Activated naive CD8-positive, alpha-beta T cell treated with anti-CD3 and anti-CD28 coated beads for 36 hours (primary cell): ENCODE results near the gene EIF5A. TPM values are rescaled to one million over a fixed set of nuclear protein-coding genes. Genes with fewer than 3 reads are reported as not detected.
A peak's percentile ranks its signal among the peaks of the same experiment; 100 is the strongest.

Experiments
- DNase-seq: peaks from one replicate; pipeline ENCODE4 v3.0.0; 2021
- H3K27ac Mint-ChIP-seq: one replicate; pipeline ENCODE4 v1.8.0; 2022; ENCODE audit warnings: mild to moderate bottlenecking, moderate library complexity, mixed read lengths
- H3K27me3 Mint-ChIP-seq: one replicate; pipeline ENCODE4 v1.8.0; 2022; ENCODE audit warnings: mild to moderate bottlenecking, mixed read lengths
- H3K36me3 Mint-ChIP-seq: one replicate; pipeline ENCODE4 v1.8.0; 2021; ENCODE audit warnings: mild to moderate bottlenecking, mixed read lengths
- H3K4me1 Mint-ChIP-seq: one replicate; pipeline ENCODE4 v1.8.0; 2021; ENCODE audit warnings: mixed read lengths
- H3K4me3 Mint-ChIP-seq: one replicate; pipeline ENCODE4 v1.8.0; 2022; ENCODE audit warnings: mild to moderate bottlenecking, moderate library complexity, mixed read lengths
- H3K9me3 Mint-ChIP-seq: one replicate; pipeline ENCODE4 v1.8.0; 2022; ENCODE audit warnings: mixed read lengths
- total RNA-seq, 2 experiments: library from RNA; stranded (reverse); gene quantifications; one replicate each; pipeline ENCODE4 v1.2.3, GENCODE V29; 2021

EIF5A gene
- total RNA-seq, 2 experiments from 2014 or later: 1,429 to 1,492 TPM

DNA sequence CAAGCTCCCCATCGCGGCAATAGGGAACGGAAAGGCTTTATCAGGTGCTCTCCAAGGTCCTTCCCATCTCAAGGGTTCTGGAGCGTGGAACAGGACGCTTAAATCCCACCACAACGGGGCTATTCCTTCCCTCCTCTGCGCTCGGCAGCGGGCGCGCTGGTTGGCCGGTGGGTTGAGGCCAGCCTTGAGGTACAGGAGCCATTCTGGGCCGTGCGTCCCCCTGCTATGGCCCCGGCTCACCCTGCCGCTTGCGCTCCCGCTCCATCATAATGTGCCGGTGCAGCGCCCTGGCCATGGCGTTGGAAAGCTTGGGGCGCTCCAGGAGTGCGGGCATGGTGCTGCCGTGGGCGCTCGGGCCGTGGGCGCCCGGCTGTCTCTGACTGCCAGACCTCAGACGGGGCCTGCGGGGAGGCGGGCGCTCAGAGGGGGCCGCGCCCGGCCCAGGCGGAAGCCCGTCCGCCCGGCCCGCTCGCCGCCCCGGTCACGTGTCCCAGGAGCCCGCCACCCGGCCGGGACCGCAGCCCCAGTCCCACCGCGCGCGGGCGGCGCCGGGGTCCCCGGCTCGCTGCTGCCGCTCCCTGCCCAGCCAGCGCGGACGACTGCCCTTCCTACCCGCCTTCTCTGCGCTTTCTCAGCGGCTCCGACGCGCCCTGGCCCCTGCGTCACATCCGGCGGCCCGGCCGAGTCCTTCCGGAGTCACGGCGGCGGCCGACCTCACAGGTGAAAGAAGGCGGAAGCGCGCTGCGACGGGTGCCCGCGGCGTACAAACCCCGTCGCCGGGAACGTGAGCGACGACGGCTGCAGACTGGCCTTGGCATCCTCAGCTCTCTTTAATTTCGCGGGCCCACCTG is 7.5 kb downstream of the EIF5A start, which contains the start of gene GPS2:
GPS2 (minus strand) TSS at position 642 of the 851 bp plus-strand sequence; CDS start at position 334, 308 bp downstream.
- Mint-ChIP-seq H3K27me3 (no peaks in the 10 kb centered on the region), H3K27ac (peak within 1 kb of the TSS; percentile 87), H3K4me3 (peak within 1 kb of the TSS; percentile 90), H3K9me3 (no peaks in the 10 kb centered on the region), H3K4me1 (peaks cover 41% of the 10 kb centered on the region), H3K36me3 (peaks cover 43% of the 10 kb centered on the region)
- peak; percentile 96 for DNase-seq

DNA sequence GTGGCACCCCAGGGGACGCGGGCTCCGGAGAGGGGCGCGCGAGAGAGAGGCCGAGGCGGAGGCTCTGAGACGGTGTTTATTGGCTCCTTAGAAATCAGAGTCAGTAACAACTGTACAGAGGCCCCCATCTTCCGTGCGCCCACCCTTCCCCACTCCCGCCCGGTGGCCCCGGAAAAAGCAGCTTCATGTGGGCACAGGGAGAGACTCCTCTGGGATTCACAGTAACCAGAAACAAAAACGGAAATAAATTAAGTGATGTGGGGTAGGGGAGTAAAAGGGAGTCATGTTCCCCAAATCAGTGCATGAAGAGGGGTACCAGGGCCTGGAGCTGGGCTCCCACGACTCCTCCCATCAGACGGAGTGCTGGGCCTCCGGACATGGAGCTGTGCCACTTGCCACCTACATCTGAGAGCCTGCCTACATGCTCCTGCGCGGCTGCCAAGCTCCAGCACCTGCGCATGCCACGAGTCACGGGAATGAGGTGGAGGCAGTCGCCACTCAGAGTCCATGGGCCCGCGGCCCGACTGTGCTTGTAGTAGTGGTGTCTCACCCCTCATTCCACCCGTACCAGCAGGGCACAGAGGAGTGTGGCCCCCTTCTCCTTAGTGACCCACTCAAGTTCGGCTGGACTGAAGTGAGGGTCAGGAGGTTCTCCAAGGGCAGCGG is 8.3 kb downstream of the EIF5A start:
- peak overlapping the region; percentile 87 for H3K27ac Mint-ChIP-seq
- no peaks in the 10 kb centered on the region for H3K27me3 Mint-ChIP-seq
- peaks cover 34% of the 10 kb centered on the region for H3K4me1 Mint-ChIP-seq
- H3K4me3 Mint-ChIP-seq: peak overlapping the region; percentile 85
- H3K9me3 Mint-ChIP-seq: no peaks in the 10 kb centered on the region
- DNase-seq: no peak
- peaks cover 35% of the 10 kb centered on the region for H3K36me3 Mint-ChIP-seq

DNA sequence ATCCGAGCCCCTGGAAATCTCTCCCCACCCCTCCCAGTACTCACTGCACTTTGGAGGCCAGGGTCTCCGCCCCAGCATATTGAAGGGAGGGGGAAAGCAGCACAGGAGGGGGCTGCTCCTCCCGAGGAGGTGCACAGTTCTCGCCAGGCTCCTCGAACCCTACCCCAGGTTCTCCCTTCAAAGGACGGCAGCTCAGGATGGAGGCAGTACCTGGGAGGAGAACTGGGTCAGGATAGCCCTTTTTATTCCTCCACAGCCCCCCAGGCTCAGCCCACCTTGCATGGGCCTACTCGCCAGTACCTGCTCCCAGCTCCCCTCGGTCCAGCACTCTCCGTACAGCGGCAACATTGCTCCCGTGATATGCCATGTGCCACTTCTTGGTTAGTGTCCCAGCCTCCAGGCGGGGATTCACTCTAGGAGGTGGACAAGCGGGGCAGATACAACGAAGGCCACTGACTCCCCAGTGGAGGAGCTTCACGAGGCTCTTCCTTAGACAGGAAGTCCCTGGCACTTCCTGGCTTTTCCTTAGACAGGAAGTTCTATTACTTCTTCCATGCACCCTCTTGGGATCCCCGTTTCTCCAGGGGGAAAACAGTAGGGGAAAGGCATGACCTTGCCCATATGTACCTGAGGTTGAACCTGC is 9.9 kb downstream of the EIF5A start:
- Mint-ChIP-seq H3K9me3 (no peaks in the 10 kb centered on the region), H3K4me1 (peaks cover 22% of the 10 kb centered on the region), H3K36me3 (peaks cover 22% of the 10 kb centered on the region), H3K4me3 (no peak overlapping the region), H3K27me3 (no peaks in the 10 kb centered on the region), H3K27ac (peak overlapping the region; percentile 71)
- no peak for DNase-seq

DNA sequence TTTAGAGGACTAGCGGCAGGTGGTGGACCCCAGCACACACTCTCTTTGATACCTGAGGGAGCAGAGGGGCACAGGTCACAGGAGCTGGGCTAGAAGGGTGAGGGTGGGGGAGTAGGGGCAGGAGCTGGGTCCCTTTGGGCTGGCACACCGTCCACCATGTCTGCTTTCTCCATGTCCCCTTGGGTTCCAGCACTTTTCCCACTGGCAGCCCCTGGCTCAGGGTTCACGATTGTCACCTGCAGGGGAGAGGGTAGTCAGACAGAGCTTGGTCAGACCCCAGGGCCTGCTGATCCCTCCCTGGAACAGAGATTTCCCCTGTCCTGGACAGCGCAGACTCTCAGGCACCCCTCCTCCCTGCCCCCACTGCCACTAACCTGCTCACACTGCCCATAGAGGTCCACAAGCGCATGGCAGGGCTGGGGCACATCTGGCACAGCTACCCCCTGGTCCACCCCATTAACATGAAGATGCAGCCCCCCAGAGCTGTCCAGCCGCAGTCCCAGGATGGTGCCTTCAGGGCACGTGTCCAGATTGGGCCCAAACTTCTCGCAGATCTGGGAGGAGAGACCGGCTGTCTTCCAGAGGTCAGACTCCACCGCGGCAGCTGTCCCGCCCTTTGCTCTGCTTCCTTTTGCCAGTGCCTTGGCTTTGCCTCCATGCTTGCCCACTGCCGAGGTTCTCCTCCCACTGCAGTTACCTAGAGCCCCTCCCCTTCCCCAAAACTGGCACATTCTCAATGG is 10.9 kb downstream of the EIF5A start:
- no peaks in the 10 kb centered on the region for H3K9me3 Mint-ChIP-seq
- no peak overlapping the region for H3K4me3 Mint-ChIP-seq
- no peaks in the 10 kb centered on the region for H3K27me3 Mint-ChIP-seq
- H3K4me1 Mint-ChIP-seq: peaks cover 12% of the 10 kb centered on the region
- no peak overlapping the region for H3K27ac Mint-ChIP-seq
- DNase-seq: no peak
- H3K36me3 Mint-ChIP-seq: peaks cover 12% of the 10 kb centered on the region

DNA sequence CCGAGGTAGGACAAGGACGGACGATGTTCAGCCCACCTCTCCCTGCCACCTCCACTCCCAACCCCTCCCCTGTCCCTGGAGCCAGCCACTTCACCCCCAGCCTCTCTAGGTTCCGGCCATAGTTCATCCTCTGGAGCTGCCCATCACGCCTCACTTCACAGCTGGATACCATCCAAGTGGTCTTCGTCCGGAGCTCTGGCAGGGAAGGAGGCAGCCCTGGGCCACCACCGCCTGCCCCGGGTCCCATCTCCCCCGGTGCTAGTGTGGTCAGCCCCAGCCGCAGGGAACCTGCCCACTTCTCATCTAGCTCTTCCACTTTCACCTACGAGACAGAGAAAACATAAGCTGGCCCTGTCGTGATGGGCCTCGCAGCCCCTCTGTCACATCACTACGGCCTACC is 14.0 kb downstream of the EIF5A start:
- H3K4me1 Mint-ChIP-seq: peaks cover 4% of the 10 kb centered on the region
- H3K27me3 Mint-ChIP-seq: no peaks in the 10 kb centered on the region
- no peak overlapping the region for H3K4me3 Mint-ChIP-seq
- H3K36me3 Mint-ChIP-seq: peaks cover 9% of the 10 kb centered on the region
- no peak for DNase-seq
- H3K9me3 Mint-ChIP-seq: no peaks in the 10 kb centered on the region
- H3K27ac Mint-ChIP-seq: no peak overlapping the region

DNA sequence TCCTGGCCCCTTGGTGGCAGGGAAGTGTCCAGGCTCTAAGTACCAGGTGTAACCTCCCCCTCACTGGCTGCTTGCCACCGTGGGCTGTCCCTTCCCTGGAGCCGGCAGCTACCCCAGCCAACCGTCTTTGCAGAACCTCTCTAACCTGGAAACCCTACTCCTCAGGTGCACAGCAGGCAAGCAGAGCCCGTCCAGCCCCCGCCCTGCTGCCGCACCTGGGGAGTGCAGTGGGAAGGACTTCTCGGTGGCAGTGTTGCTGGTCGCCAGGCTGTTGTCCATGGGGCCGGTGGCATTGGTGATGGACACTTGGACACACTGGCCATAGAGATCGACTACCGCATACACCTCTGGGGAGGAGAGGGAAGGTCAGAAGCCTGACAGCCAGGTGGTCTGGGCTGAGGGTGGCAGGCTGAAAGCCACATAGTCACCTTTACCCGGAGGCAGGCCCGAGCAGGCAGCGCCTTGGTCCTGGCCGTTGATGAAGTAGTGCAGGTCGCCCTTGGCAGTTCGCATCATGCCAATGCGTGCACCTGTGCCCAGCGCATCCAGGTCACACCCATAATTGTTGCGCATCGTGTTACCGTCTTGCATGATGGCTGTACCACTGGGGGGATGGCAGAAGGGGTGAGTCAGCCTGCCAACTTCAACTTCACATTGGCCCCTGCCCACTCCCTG is 15.2 kb downstream of the EIF5A start:
- H3K4me3 Mint-ChIP-seq: no peak overlapping the region
- H3K27ac Mint-ChIP-seq: no peak overlapping the region
- peaks cover 7% of the 10 kb centered on the region for H3K36me3 Mint-ChIP-seq
- H3K27me3 Mint-ChIP-seq: no peaks in the 10 kb centered on the region
- DNase-seq: no peak
- H3K9me3 Mint-ChIP-seq: no peaks in the 10 kb centered on the region
- peaks cover 9% of the 10 kb centered on the region for H3K4me1 Mint-ChIP-seq

DNA sequence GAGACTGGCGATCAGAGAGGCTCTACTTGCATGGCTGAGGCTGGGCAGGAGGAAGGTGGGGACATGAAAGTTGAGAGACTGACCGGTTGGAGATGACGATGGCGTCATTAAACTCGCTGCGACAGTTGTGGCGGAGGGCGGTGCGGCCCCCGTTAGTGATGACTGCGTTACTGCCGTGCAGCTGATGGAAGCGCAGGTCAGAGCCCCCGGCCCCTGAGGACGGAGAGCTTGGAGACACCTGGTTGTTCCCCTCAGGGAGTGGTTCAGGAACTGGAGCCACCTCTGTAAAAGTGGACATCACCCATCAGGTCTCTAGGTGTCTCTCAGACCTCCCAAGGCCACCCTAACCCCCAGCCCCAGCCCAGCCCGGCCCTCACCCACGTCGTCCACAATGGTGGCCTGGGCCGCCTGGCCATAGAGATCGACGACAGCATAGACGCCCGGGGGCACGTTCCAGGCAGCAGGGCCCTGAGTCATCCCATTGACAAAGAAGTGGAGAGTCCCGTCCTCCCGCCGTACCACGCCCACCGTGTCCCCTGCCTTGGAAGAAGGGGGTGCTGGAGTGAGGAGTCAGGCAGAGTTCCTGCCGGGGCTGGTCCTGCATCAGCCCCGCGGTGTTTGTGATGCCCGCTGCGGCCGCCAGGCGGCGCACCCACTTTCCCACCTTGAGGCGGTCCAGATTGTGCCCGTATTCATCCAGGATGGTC is 16.5 kb downstream of the EIF5A start:
- Mint-ChIP-seq H3K36me3 (peaks cover 5% of the 10 kb centered on the region), H3K4me3 (no peak overlapping the region), H3K4me1 (peaks cover 19% of the 10 kb centered on the region), H3K27me3 (no peaks in the 10 kb centered on the region), H3K9me3 (no peaks in the 10 kb centered on the region), H3K27ac (no peak overlapping the region)
- DNase-seq: peak; percentile 61

DNA sequence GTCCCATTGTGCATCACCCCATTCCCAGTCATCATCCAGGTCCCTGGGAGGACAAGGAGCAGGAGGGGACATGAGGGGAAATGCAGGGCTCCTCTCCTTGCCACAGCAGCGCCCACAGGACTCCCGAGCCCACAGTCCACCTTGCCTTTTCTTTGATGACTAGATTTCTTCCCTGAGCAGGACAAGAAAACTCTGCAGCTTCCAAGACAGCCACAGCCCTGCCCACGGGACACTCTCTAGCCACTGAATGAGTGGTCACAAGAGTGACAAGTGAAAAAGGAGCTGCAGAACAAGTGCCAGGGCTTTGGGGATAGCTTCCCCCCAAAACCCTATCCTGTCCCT is 17.0 kb downstream of the EIF5A start:
- Mint-ChIP-seq H3K4me1 (peaks cover 19% of the 10 kb centered on the region), H3K27ac (no peak overlapping the region), H3K36me3 (peaks cover 5% of the 10 kb centered on the region), H3K27me3 (no peaks in the 10 kb centered on the region), H3K9me3 (no peaks in the 10 kb centered on the region), H3K4me3 (no peak overlapping the region)
- DNase-seq: no peak

DNA sequence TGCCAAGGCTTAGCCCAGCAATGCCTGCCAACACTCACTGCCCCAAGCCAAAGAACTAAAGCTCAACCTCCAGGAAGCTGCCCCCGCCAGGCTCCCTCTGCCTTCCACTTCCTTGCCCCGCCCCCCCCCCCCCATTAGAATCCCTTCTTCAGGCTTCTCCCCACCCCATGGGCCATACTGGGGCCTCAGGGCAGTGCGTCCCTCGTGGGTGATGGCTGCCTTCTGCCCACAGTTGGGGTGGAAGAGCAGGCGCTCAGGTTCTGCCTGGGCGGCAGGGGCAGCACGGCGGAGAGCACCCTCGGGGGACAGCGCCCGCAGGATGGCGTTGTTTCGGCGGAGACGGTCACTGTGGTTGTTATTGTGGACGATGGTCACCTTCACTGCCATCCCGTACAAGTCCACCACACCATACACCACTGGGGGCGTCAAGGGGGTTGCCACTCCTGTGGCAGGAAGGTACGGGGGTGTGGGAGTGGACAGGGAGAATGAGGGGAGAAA is 17.7 kb downstream of the EIF5A start:
- Mint-ChIP-seq H3K27ac (no peak overlapping the region), H3K36me3 (peaks cover 5% of the 10 kb centered on the region), H3K27me3 (no peaks in the 10 kb centered on the region), H3K9me3 (no peaks in the 10 kb centered on the region), H3K4me3 (no peak overlapping the region), H3K4me1 (peaks cover 19% of the 10 kb centered on the region)
- no peak for DNase-seq

DNA sequence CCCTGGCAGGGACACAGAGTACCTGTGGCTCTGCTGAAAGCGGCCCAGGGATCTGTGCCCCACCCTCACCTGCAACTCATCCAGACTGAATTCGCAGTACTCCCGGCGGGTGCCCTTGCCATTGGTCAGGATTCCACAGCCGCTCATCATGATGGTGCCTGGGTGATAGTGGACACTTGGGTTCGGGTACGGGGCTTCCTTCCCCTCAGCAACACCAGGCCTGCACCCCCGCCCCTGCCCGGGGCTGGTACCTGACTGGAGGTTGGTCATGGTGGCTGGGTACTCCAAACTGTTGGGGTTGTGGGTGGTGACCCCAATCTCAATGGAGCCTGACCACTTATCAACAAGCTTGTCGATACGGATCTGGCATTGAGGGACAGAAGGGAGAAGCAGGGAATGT is 18.8 kb downstream of the EIF5A start:
- Mint-ChIP-seq H3K4me3 (no peak overlapping the region), H3K36me3 (peaks cover 4% of the 10 kb centered on the region), H3K27me3 (no peaks in the 10 kb centered on the region), H3K9me3 (no peaks in the 10 kb centered on the region), H3K4me1 (peaks cover 24% of the 10 kb centered on the region), H3K27ac (no peak overlapping the region)
- no peak for DNase-seq

DNA sequence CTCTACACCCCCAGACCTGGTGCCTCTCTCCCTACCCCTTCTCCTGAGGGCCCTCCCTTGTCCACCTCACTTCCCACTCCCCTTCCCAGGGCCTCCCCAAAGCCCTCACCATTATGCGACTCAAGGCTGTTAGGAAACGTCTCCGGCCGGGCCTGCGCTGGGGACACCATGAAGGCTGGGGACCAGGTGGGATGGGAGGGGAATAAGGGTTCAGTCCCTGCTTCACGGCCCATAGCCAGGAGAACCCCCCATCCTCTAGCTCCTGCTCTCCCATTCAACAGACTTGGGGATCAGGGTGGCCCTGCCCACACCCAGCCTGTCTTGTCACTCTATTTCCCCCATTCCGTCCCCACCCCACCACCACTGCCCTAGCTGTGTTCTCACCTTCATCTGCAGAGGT is 19.6 kb downstream of the EIF5A start:
- Mint-ChIP-seq H3K27ac (no peak overlapping the region), H3K4me1 (peaks cover 26% of the 10 kb centered on the region), H3K36me3 (peaks cover 4% of the 10 kb centered on the region)

DNA sequence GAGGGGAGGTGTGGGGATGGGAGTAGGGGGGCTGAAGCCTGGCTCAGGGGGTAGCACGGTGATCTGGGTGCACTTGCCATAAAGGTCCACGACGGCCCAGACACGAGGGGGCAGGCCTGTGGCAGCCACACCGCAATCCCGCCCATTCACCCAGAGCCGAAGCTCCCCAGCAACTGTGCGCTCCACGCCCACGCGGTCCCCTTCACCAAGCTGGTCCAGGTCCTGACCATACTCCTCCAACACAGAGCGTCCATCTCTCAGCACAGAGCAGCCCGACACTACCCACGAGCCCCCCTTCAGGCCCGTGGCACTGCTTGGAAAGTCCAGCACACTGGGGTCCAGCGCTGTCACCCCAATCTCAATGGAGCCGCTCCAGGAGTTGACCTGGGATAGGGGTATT is 20.1 kb downstream of the EIF5A start:
- Mint-ChIP-seq H3K4me1 (peaks cover 30% of the 10 kb centered on the region), H3K27ac (no peak overlapping the region), H3K36me3 (peaks cover 4% of the 10 kb centered on the region), H3K4me3 (peak overlapping the region; percentile 55), H3K9me3 (no peaks in the 10 kb centered on the region), H3K27me3 (no peaks in the 10 kb centered on the region)
- no peak for DNase-seq

More for the DNA sequence above, 19.6 kb downstream of the EIF5A start:
- DNase-seq: no peak
- Mint-ChIP-seq H3K9me3 (no peaks in the 10 kb centered on the region), H3K4me3 (peak overlapping the region; percentile 55), H3K27me3 (no peaks in the 10 kb centered on the region)

DNA sequence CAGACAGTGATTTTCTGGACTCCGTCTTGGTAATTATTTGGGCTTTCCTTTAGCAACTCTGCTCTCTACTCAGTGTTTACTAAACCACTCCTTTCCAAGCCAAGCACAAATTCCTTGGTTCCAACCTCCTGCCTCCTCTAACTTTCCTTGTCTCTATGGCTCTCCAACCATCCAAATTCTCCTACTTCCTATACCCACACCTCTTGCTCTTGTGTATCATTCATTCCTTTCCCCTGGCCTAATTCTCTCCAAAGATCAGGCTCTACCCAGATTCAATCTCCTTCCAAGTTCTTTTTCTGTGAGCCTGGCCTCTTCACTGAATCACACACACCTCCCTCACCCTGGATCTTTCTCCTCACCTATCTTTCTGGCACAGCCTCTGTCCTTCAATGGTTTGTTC is 20.6 kb downstream of the EIF5A start:
- Mint-ChIP-seq H3K9me3 (no peaks in the 10 kb centered on the region), H3K4me1 (peaks cover 34% of the 10 kb centered on the region), H3K36me3 (peaks cover 4% of the 10 kb centered on the region), H3K27me3 (no peaks in the 10 kb centered on the region), H3K27ac (peak overlapping the region; percentile 52), H3K4me3 (peak overlapping the region; percentile 86)
- no peak for DNase-seq
